Measurements from ENCODE around the gene LRRIQ4.

The LRRIQ4 gene

DNA sequence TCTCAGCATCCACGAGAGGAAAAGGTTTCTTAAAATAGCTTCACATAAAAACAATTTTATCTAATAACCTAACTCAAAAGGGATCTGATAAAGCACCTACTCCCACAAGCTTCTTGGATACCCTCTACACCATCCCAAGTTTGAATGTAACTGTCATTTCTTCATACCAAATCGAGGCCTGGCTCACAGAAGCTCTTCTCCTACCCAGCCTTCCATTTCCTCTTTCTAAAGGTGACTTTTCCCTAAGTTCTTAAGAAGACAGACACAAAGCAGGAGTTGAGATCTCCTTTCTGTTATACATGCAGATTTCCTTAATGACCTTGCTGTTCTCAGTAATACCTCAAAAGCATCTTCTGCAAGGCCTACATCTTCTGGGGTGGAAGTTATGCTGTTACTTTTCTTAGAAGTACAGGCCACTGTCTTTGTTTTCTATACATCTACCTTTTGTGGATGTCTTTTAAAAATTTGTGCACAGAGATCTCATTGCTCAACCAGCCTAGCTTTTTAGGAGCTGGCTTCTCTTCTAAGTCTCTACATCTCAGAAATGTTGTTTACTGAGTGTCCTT is 3.4 kb upstream of the LRRIQ4 start:
- no peak for DNase-seq (ENCODE audit: low read depth in 2 of 2)

DNA sequence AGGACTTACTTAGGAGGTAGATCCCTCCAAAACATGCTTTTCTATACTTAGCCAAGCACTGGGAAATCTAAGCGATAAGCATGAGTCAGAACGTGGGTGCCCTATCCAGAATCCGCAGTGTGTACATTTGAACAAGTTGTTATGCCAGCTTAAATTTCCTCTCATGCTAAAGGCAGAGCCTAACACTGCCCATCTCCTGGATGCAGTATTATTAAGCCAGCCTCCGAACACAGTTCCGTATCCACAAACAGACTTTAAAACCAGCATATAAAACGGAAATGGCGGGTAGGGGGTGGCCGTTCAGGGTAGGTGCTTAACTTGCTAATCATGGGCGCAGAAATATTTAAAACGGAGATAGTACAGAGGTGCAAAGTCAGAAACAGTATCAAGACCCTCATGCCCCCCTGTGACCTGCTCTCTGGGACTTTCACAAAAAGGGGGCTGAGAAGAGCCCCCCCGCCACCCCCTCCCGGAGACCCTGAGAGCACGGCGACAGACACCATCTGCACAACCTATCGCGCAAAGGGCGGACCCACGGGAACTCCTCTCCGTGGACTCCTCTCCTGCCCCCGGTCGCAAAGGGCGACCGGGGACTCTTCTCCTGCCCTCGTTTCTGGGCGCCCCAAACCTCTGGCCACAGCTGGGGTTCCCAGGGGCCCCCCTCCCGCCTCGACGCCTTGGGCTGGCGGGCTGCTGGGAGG is 889 bp upstream of the LRRIQ4 start:
- no peak for DNase-seq (ENCODE audit: low read depth in 2 of 2)

DNA sequence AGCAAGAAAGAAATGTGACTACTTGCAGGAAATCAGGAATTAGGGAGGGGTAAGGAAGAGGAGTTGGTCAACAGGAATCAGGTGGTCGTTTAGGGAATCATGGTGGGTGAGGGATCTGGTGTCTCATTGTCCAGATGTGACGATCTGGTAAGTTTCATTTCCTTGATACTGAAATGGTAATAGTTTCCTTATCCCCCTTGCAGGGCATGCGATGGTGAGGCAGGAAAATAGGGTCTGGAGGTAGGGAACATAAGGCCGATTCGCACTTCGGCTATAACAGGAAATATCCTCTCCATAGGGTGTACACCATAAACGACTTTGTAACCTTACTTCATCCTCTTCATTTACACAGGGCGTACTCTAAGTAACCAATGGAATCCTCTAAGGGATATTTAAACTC is 608 bp downstream of the LRRIQ4 start:
- no peak for DNase-seq (ENCODE audit: low read depth in 2 of 2)

- peak; percentile 37 to 45 for DNase-seq (ENCODE audit: low read depth in 2 of 2)
Measured at GRCh38 chr3:169813757-169814517, 1.3 kb downstream of the LRRIQ4 start.

- no peak for DNase-seq (ENCODE audit: low read depth in 2 of 2)
Measured at GRCh38 chr3:169815590-169816150, 3.0 kb downstream of the LRRIQ4 start.

DNA sequence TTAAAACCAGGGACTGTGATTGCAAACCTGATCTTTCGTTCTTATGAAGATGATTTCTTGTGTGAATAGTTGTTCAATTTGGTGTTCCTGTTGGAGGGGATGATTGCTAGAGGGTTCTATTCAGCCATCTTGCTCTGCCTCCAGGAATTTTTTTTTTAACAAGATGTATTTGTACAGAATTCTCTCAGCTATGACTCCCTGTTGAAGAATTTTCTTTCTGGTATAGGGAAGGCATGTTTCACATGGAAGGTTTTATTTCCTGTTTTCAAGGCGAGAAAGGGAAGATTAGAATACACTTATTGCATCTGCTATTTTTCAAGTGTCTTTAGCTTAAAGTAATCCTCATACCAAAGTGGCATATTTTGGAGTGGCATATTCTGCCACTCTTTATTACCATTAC is 5.6 kb downstream of the LRRIQ4 start:
- DNase-seq (ENCODE audit: low read depth in 2 of 2), result no peak

GRCh38 chr3:169822091-169822490 is 9.4 kb downstream of the LRRIQ4 start:
- DNase-seq (ENCODE audit: low read depth in 2 of 2), result no peak

GRCh38 chr3:169822540-169822939 is 9.9 kb downstream of the LRRIQ4 start:
- no peak for DNase-seq (ENCODE audit: low read depth in 2 of 2)

DNA sequence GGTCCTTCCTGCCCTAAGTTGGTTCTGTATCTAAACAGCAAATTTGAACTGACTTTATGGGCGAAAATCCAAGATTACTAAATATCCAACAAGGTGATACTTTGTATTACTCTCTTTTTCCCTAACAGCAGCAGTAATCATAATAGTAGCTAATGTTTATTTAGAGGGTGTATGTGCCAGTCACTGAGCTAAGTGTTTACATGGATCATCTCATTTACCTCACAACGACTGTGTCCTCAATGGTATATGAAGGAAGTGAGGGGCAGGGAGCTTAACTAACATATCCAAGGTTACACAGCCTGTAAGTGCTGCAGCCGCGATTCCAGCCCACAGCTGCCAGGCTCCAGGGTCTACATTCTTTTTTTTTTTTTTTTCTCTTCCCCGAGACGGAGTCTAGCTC is 10.3 kb downstream of the LRRIQ4 start:
- DNase-seq (ENCODE audit: low read depth in 2 of 2), result no peak

GRCh38 chr3:169825316-169825715 is 12.6 kb downstream of the LRRIQ4 start:
- no peak for DNase-seq (ENCODE audit: low read depth in 2 of 2)

GRCh38 chr3:169827712-169828111 is 15.0 kb downstream of the LRRIQ4 start:
- no peak for DNase-seq (ENCODE audit: low read depth in 2 of 2)

DNA sequence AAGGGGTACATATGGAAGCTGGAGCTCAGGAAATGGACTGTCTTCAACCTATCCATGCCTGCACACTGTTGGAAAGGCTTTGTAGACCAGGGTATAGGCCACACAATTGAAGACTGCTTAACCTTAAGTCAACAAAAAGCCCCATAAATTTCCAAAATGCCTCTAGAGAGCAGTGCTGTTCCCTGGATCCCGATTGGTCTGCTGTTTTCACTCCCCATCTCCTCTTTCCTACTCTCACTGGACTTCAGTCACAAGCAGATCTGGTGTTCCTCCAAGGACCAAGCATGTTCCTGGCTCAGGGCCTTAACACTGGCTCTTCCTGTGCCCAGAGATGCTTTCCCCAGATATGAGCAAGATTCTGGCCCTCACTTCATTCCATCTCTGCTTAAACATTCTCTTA is 22.9 kb downstream of the LRRIQ4 start:
- no peak for DNase-seq (ENCODE audit: low read depth in 2 of 2)

DNA sequence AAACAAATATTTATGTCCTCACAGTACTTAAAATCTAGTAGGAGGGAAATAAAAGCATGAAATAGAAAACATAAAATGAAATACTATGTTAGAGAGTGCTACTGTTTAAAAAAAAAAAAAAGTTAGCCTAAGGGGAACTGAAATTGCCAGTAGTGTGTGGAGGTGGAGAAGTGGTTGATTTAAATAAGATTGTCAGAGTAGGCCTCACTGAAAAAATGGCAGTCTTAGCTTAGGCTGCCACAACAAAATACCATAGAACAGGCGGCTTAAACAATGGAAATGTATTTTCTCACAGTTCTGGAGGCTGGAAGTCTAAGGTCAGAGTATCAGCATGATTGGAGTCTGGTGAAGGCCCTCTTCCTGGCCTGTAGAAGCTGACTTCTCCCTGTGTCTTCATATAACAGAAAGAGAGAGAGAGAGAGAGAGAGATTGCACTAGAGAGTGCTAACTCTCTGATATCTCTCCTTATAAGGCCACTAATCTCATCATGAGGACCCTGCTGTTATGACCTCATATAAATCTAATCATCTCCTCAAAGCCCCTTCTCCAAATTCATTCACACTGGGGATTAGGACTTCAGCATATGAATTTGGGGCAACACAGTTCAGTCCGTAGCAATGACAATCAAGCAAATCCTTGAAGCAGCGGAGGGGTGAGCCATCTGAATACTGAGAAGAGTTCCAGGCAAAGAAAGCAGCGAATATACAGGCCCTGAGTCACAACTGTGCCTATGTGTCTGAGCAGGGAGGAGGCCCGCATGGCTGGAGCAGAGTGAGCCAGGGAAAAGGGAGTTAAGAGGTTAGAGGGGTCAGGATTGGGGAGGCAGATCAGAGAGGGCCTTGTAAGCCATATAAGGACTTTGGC is 23.6 kb downstream of the LRRIQ4 start:
- DNase-seq (ENCODE audit: low read depth in 2 of 2), result no peak

GRCh38 chr3:169836942-169837275 is 24.2 kb downstream of the LRRIQ4 start:
- no peak for DNase-seq (ENCODE audit: low read depth in 2 of 2)

DNA sequence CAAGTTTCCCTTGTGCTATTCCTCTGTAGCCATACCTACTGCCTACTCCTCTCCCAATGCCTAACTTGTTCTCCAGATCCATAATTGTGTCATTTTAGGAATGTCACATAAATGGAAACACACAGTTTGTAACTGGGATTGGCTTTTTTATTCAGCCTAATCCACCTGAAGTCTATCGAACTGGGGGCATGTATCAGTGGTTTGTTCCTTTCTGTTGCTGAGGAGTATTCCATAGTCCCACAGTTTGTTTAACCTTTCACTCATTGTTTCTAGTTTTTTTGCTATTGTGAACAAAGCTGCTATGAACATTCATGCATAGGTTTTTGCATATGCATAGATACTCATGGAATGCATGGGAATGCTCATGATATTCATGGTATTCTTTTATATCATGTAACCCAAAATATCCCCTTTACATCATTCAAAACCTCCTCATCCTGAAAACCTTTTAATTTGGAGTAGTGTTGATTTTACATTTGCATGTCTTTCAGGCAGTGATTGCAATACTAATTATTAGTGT is 25.9 kb downstream of the LRRIQ4 start:
- DNase-seq (ENCODE audit: low read depth in 2 of 2), result no peak

DNA sequence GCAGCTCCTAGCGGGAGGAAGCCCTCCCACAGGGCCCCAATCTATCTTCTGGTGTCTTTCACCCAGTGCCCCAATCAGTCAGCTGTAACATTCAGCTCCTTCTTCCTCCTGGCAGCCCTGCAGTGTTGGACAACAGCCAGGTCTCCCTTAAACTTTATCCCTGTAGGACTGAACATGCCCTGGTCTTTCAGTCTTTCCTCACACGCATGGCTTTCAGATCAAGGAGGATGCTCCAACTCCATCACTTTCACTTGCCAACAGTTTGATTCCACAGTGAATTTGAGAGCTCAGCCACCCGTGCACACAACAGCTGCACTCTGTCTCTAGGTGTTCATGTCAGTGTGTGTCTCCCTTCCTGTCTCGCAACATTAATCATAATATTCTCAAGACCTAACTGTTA is 28.5 kb downstream of the LRRIQ4 start:
- DNase-seq (ENCODE audit: low read depth in 2 of 2), result no peak

DNA sequence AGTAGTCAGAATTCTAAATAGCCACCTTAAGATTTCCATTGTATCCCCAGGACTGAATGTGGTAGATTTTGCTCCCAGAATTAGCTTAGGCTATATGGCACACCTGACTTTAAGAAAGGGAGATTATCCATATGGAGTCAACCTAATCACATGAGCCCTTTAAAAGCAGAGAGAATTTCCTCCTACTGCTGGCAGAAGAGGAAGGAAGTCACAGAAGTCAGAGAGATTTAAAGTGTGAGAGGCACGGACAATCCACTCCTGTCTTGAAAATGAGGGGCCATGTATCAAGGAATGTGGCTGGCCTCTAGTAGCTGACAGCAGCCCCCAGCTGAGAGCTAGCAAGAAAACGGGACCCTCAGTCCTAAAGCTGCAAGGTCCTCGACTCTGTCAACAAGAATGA is 30.3 kb downstream of the LRRIQ4 start:
- DNase-seq (ENCODE audit: low read depth in 2 of 2), result no peak

GRCh38 chr3:169846458-169847193 is 34.0 kb downstream of the LRRIQ4 start:
- DNase-seq (ENCODE audit: low read depth in 2 of 2), result no peak

GRCh38 chr3:169847896-169848295 is 35.2 kb downstream of the LRRIQ4 start:
- DNase-seq (ENCODE audit: low read depth in 2 of 2), result no peak

- DNase-seq (ENCODE audit: low read depth in 2 of 2), result no peak
Measured at GRCh38 chr3:169848741-169849140, 36.1 kb downstream of the LRRIQ4 start.

- DNase-seq (ENCODE audit: low read depth in 2 of 2), result no peak
Measured at GRCh38 chr3:169850618-169851017, 37.9 kb downstream of the LRRIQ4 start.

All from stimulated activated CD8-positive, alpha-beta memory T cell treated with anti-CD3 and anti-CD28 coated beads, Interleukin-2, amount 100 ng/mL, for 1 hour (primary cell).